Stomach (tissue), 9 donors: ENCODE data around the gene DNAJC1. TPM values are rescaled to one million over a fixed set of nuclear protein-coding genes. Genes with fewer than 3 reads are reported as not detected.

Source experiments
- DNase-seq, 2 donors: peaks; one replicate each; pipeline versions ENCODE4 v3.0.0 to v3.0.0-alpha.2; 2013 to 2019
- H3K27ac ChIP-seq, 5 donors: fragments of 200-600 bp in 4 of 5; sonication (generic) in 4 of 5; one replicate each; pipeline ENCODE4 v1.5.1; 2013 to 2019; ENCODE audit warnings: mild to moderate bottlenecking in 1 of 5, moderate library complexity in 1 of 5
- H3K27me3 ChIP-seq, 3 donors: fragments of 200-600 bp; sonication (generic); one replicate each; pipeline ENCODE4 v1.5.1; 2017 to 2019; ENCODE audit warnings: mixed run types in 1 of 3
- H3K36me3 ChIP-seq, 4 donors: fragments of 200-600 bp; sonication (generic); 1 replicate in 3 of 4; 2 replicates in 1 of 4; pipeline ENCODE4 v1.5.1; 2016 to 2019
- H3K4me1 ChIP-seq, 4 donors: fragments of 200-600 bp; sonication (generic); one replicate each; pipeline ENCODE4 v1.5.1; 2016 to 2019
- H3K4me3 ChIP-seq, 4 donors: fragments of 200-600 bp; sonication (generic) in 3 of 4; one replicate each; pipeline ENCODE4 v1.5.1; 2016 to 2019; ENCODE audit warnings: mild to moderate bottlenecking in 1 of 4
- H3K9me3 ChIP-seq, 4 donors: fragments of 200-600 bp; sonication (generic); one replicate each; pipeline ENCODE4 v1.5.1; 2016 to 2019
- CTCF ChIP-seq, 7 experiments: fragments of 450-650 bp in 4 of 7; fragments of 200-600 bp in 3 of 7; sonication (generic) in 3 of 7; IDR thresholded peaks; one replicate each; pipeline ENCODE4 v1.5.1; 2016 to 2019; ENCODE audit warnings: antibody characterized with exemption in 7 of 7, control low read depth in 2 of 7, mild to moderate bottlenecking in 1 of 7
- EP300 ChIP-seq: sonication (generic); formaldehyde crosslinking; IDR thresholded peaks from one replicate; pipeline ENCODE4 v1.6.1; 2017; ENCODE audit warnings: antibody characterized with exemption
- POLR2A ChIP-seq, 4 donors: fragments of 450-650 bp; IDR thresholded peaks; one replicate each; pipeline ENCODE4 v1.6.1; 2016; ENCODE audit warnings: antibody characterized with exemption in 4 of 4, control low read depth in 2 of 4, mild to moderate bottlenecking in 1 of 4, moderate library complexity in 1 of 4
- POLR2AphosphoS5 ChIP-seq, 3 donors: sonication (generic); formaldehyde crosslinking; IDR thresholded peaks; one replicate each; pipeline ENCODE4 v1.6.1; 2016; ENCODE audit warnings: antibody characterized with exemption in 3 of 3
- WGBS, 5 donors: extraction: QIAGEN DNeasy Blood & Tissue Kit in 3 of 5; methylation state at CpG; one replicate each; pipeline versions ENCODE4 v1.1.5 to v1.1.7; 2013 to 2018; 5-methylcytosine and 5-hydroxymethylcytosine counted together
- intact Hi-C: fragments of 100-400 bp; cut with DNase I; formaldehyde crosslinking; loops from one replicate; pipeline ENCODE4 v1.15.1; 2023; ENCODE audit warnings: low total_unique reads
- polyA plus RNA-seq, 3 donors: library from polyadenylated mRNA; stranded (reverse); fragments of 200-250 nt; gene quantifications; one replicate each; pipeline ENCODE4 v1.2.3, GENCODE V29; 2013
- total RNA-seq, 5 donors: library from RNA; depleted of rRNA; stranded (reverse); fragments of >200 nt; gene quantifications; one replicate each; pipeline versions ENCODE4 v1.1.0 to v1.2.3, GENCODE V29; 2014 to 2016
- donor health status: healthy with polysubstance abuse.
- donor health status: Bipolar disorder and iron deficiency.
- donor health status: healthy.

The DNAJC1 gene
- total and polyA plus RNA-seq, 8 donors = 16.3 to 344 (median 29.9) TPM

- H3K27me3 ChIP-seq = no peaks in the 10 kb centered on the region
- intact Hi-C loops = no loop called here
- no peak for DNase-seq
- no peak overlapping the region for H3K4me3 ChIP-seq
- 81 to 98% (median 92%) methylated on average over 2 of the region's 2 CpGs for WGBS, 5 donors
- H3K4me1 ChIP-seq = no peaks in the 10 kb centered on the region
- TF ChIP-seq EP300 = no peak
- no peaks in the 10 kb centered on the region for H3K9me3 ChIP-seq
- peaks cover 0 to 18% (median 11%) of the 10 kb centered on the region in 4 donors for H3K36me3 ChIP-seq
- H3K27ac ChIP-seq = no peak overlapping the region
Measured at GRCh38 chr10:21912625-21913024, 90.9 kb downstream of the DNAJC1 start.

- DNase-seq = no peak
- 79 to 94% (median 88%) methylated on average over 5 of the region's 5 CpGs for WGBS, 5 donors
- H3K9me3 ChIP-seq = no peaks in the 10 kb centered on the region
- H3K27me3 ChIP-seq = no peaks in the 10 kb centered on the region
- TF ChIP-seq POLR2AphosphoS5 (IDR thresholded peaks at IDR 0.05) = no peak
- no peak for TF ChIP-seq POLR2A (IDR thresholded peaks at IDR 0.05)
- no peak for TF ChIP-seq EP300
- no peak for TF ChIP-seq CTCF (IDR thresholded peaks at IDR 0.05)
- H3K27ac ChIP-seq = no peak overlapping the region
- H3K4me1 ChIP-seq = no peaks in the 10 kb centered on the region
- intact Hi-C loops = no loop called here
- H3K36me3 ChIP-seq = peaks cover 0 to 24% (median 11%) of the 10 kb centered on the region in 4 donors
- no peak overlapping the region for H3K4me3 ChIP-seq
Measured at GRCh38 chr10:21910798-21911197, 92.7 kb downstream of the DNAJC1 start.

GRCh38 chr10:21907436-21907835 lies 96.1 kb downstream of the DNAJC1 start:
- no peak for TF ChIP-seq POLR2A (IDR thresholded peaks at IDR 0.05)
- TF ChIP-seq CTCF (IDR thresholded peaks at IDR 0.05) = no peak
- TF ChIP-seq EP300 = no peak
- TF ChIP-seq POLR2AphosphoS5 (IDR thresholded peaks at IDR 0.05) = no peak
- intact Hi-C loops = no loop called here
- H3K27me3 ChIP-seq = no peaks in the 10 kb centered on the region
- peaks cover 0 to 32% (median 28%) of the 10 kb centered on the region in 4 donors for H3K36me3 ChIP-seq
- 92 to 100% (median 98%) methylated on average over 2 of the region's 2 CpGs for WGBS, 5 donors
- DNase-seq = no peak
- no peaks in the 10 kb centered on the region for H3K9me3 ChIP-seq
- H3K27ac ChIP-seq = no peak overlapping the region
- no peak overlapping the region for H3K4me3 ChIP-seq
- H3K4me1 ChIP-seq = no peaks in the 10 kb centered on the region

DNA sequence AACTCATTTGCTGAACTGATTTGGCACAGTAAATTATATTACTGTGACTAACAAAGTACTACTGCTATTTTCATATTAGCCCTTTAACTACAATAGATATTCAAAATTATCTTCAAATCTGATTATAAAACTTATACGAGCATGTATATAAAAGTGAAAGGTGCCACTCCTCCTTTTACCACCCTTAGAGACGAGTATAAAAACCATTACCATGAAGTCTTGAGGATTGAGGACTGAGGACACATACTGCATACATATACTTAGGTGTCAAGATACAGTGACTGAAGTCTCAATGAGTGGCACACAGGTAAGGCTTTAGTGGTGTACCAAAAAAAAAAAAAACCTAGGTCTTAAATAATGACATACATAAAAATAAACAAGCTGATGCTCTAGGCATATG lies 98.6 kb downstream of the DNAJC1 start:
- Histone ChIP-seq H3K4me1 (no peaks in the 10 kb centered on the region), H3K36me3 (peaks cover 0 to 29% (median 28%) of the 10 kb centered on the region in 4 donors), H3K27me3 (no peaks in the 10 kb centered on the region), H3K27ac (no peak overlapping the region), H3K9me3 (no peaks in the 10 kb centered on the region), H3K4me3 (no peak overlapping the region)
- intact Hi-C loops = no loop called here
- TF ChIP-seq POLR2A (IDR thresholded peaks at IDR 0.05) = no peak
- no peak for TF ChIP-seq POLR2AphosphoS5 (IDR thresholded peaks at IDR 0.05)
- no peak for TF ChIP-seq EP300
- no peak for TF ChIP-seq CTCF (IDR thresholded peaks at IDR 0.05)
- DNase-seq = no peak
- WGBS, 5 donors = 90 to 96% (median 91%) methylated on average over 2 of the region's 2 CpGs

DNA sequence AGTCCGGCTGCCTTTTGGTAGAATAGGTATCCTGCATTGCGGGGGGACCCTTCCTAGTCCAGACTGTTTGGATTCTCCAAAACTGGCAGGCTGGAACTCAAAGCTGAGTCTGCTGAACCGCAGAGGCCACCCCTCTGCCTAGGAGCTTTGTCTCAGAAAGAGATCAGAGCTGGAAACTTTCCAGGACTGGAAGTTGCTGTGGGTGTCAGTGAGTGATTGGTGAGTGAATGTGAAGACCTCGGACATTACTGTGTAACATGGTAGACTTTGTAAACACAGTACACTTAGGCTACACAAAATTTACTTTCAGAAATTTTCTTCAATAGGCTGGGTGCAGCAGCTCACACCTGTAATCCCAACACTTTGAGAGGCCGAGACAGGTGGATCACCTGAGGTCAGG lies 103.8 kb downstream of the DNAJC1 start:
- Histone ChIP-seq H3K9me3 (no peaks in the 10 kb centered on the region), H3K4me3 (no peak overlapping the region), H3K4me1 (no peaks in the 10 kb centered on the region), H3K27me3 (no peaks in the 10 kb centered on the region), H3K36me3 (peaks cover 0 to 55% (median 41%) of the 10 kb centered on the region in 4 donors), H3K27ac (no peak overlapping the region)
- 86 to 93% (median 90%) methylated on average over 5 of the region's 5 CpGs for WGBS, 5 donors
- no peak for DNase-seq
- intact Hi-C loops = no loop called here
- TF ChIP-seq CTCF (IDR thresholded peaks at IDR 0.05) (no peak), POLR2AphosphoS5 (IDR thresholded peaks at IDR 0.05) (no peak), EP300 (no peak), POLR2A (IDR thresholded peaks at IDR 0.05) (no peak)
